HG03342 (cell line): ENCODE data around the gene ITGAL.
"Not testable (repeated sequence)": the region's sequence is repeated elsewhere in the genome, so short reads cannot be mapped to it uniquely, and the experiment has no call there.

Experiments used
- ATAC-seq: cut with Tn5 transposase; IDR thresholded peaks from one replicate; pipeline ENCODE4 v1.9.1; 2021; ENCODE audit warnings: mild to moderate bottlenecking, moderate library complexity; ENCODE audit not compliant: unreplicated experiment

ITGAL gene

GRCh38 chr16:30457743-30458560, 14.6 kb upstream of the ITGAL start:
- ATAC-seq = no peak

GRCh38 chr16:30458561-30459394, 13.8 kb upstream of the ITGAL start:
- peak; percentile 87 for ATAC-seq

GRCh38 chr16:30459456-30459855, 13.1 kb upstream of the ITGAL start:
- ATAC-seq = no peak

GRCh38 chr16:30461426-30461825, 11.1 kb upstream of the ITGAL start:
- not testable (repeated sequence) for ATAC-seq

- no peak for ATAC-seq
Observed at GRCh38 chr16:30464078-30464477, 8.5 kb upstream of the ITGAL start.

- no peak for ATAC-seq
Observed at GRCh38 chr16:30470170-30470512, 2.4 kb upstream of the ITGAL start.

GRCh38 chr16:30470632-30470995, 1.9 kb upstream of the ITGAL start:
- no peak for ATAC-seq

GRCh38 chr16:30473231-30474073, 910 bp downstream of the ITGAL start:
- no peak for ATAC-seq

- no peak for ATAC-seq
Observed at GRCh38 chr16:30474074-30474452, 1.5 kb downstream of the ITGAL start.

- ATAC-seq = no peak
Observed at GRCh38 chr16:30474684-30475083, 2.1 kb downstream of the ITGAL start.

GRCh38 chr16:30476991-30477390, 4.4 kb downstream of the ITGAL start:
- ATAC-seq = no peak

GRCh38 chr16:30477773-30478172, 5.2 kb downstream of the ITGAL start:
- ATAC-seq = not testable (repeated sequence)

GRCh38 chr16:30478766-30479478, 6.4 kb downstream of the ITGAL start:
- no peak for ATAC-seq

- ATAC-seq = no peak
Observed at GRCh38 chr16:30481381-30481780, 8.8 kb downstream of the ITGAL start.

- ATAC-seq = no peak
Observed at GRCh38 chr16:30482366-30482765, 9.8 kb downstream of the ITGAL start.

- ATAC-seq = no peak
Observed at GRCh38 chr16:30484887-30485286, 12.3 kb downstream of the ITGAL start.

- ATAC-seq = no peak
Observed at GRCh38 chr16:30485818-30486436, 13.4 kb downstream of the ITGAL start.

- no peak for ATAC-seq
Observed at GRCh38 chr16:30488764-30489605, 16.4 kb downstream of the ITGAL start.

- ATAC-seq = no peak
Observed at GRCh38 chr16:30490210-30490609, 17.7 kb downstream of the ITGAL start.
